Panc1 (cell line): Measurements from ENCODE around the gene SENP8.

Source experiments
- POLR2AphosphoS5 ChIP-seq: IDR thresholded peaks from 2 replicates; pipeline ENCODE4 v1.6.1; 2012; ENCODE audit warnings: mild to moderate bottlenecking, low read depth, low read length, moderate library complexity
- REST ChIP-seq, 2 experiments: IDR thresholded peaks; 2 replicates each; pipeline ENCODE4 v1.6.1; 2011 to 2012; ENCODE audit warnings: low read depth in 2 of 2, control low read depth in 1 of 2, low read length in 1 of 2, mild to moderate bottlenecking in 1 of 2, moderate library complexity in 1 of 2; ENCODE audit not compliant: insufficient read depth in 1 of 2
- TCF7L2 ChIP-seq: IDR thresholded peaks from 2 replicates; pipeline ENCODE4 v1.6.1; 2011; ENCODE audit warnings: mild to moderate bottlenecking, low read depth, low read length, inconsistent platforms
- TF ChIP-seq, protein P1 (sequence below): fragments of 450-650 bp; IDR thresholded peaks from 2 replicates; pipeline ENCODE4 v1.5.1; 2017; ENCODE audit warnings: mild to moderate bottlenecking

DNA sequence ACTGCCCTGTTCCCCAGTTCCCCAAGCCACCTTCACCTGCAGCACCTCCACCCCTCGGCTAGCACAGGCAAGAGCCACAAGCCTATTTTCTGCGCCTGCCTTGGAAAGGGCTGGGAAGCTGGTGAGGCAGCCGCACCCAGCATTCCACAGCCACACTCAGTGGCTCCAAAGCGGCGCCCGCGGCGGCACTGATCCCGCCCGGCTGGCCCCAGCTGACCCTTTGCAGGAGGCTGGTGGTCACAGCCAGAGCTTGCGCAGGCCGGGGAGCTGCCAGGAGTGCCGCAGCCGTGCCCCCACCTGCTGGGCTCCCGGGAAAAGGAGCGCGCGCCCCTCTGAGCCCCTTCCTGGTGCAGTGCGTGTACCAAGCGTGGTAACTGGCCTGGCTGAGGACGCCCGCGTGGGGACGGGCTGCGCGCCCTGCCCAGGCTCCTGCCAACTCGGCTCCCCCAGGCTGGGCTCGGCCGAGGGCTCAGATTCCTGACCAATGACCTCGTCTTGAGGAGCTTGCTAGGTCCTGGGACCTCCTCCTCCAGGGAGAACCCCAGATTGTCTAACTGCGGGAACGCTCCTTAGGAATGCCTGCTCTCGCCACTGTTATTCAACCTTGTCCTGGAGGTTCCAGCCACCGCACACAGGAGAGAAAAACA, 66.1 kb downstream of the SENP8 start:
- TF ChIP-seq, protein P1, sequence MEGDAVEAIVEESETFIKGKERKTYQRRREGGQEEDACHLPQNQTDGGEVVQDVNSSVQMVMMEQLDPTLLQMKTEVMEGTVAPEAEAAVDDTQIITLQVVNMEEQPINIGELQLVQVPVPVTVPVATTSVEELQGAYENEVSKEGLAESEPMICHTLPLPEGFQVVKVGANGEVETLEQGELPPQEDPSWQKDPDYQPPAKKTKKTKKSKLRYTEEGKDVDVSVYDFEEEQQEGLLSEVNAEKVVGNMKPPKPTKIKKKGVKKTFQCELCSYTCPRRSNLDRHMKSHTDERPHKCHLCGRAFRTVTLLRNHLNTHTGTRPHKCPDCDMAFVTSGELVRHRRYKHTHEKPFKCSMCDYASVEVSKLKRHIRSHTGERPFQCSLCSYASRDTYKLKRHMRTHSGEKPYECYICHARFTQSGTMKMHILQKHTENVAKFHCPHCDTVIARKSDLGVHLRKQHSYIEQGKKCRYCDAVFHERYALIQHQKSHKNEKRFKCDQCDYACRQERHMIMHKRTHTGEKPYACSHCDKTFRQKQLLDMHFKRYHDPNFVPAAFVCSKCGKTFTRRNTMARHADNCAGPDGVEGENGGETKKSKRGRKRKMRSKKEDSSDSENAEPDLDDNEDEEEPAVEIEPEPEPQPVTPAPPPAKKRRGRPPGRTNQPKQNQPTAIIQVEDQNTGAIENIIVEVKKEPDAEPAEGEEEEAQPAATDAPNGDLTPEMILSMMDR = no peak
- TF ChIP-seq REST (IDR thresholded peaks at IDR 0.05; ENCODE audit: insufficient read depth in 1 of 2, low read depth in 2 of 2, low read length in 1 of 2) (no peak), POLR2AphosphoS5 (no peak), TCF7L2 (no peak)
